ENCODE results near the gene CALCOCO1. TPM values are rescaled to one million over a fixed set of nuclear protein-coding genes. Genes with fewer than 3 reads are reported as not detected.

CALCOCO1 gene
- total and polyA plus RNA-seq, 10 of the 15 experiments (the other 5 are each of a cell fraction or from before 2014, with no cell fraction given): 2.8 to 55.9 (median 13.7) TPM

GRCh38 chr12:53727310-53728041 is at the start of gene CALCOCO1 (continued):
- TF ChIP-seq PML (IDR thresholded peaks at IDR 0.05; ENCODE audit: low read length) (no peak), BMI1 (IDR thresholded peaks at IDR 0.05; ENCODE audit: borderline replicate concordance) (no peak), HDGF (IDR thresholded peaks at IDR 0.05) (peak; percentile 88; the same call in 1 of the 2 replicates), ATF2 (IDR thresholded peaks at IDR 0.05; ENCODE audit: low read length) (no peak), SMC3 (IDR thresholded peaks at IDR 0.05; ENCODE audit: borderline replicate concordance, low read length) (no peak), HDAC6 (IDR thresholded peaks at IDR 0.05; ENCODE audit: unreplicated experiment) (no peak), CBX3 (IDR thresholded peaks at IDR 0.05; ENCODE audit: borderline replicate concordance, low read depth) (no peak), KLF5 (IDR thresholded peaks at IDR 0.05; ENCODE audit: partially characterized antibody) (peak; percentile 97), ZNF622 (IDR thresholded peaks at IDR 0.05) (no peak), BRCA1 (IDR thresholded peaks at IDR 0.05; ENCODE audit: low read depth, low read length) (no peak), CHD2 (IDR thresholded peaks at IDR 0.05; ENCODE audit: borderline replicate concordance, low read depth, low read length) (peak; percentile 94), RELA (IDR thresholded peaks at IDR 0.05; ENCODE audit: borderline replicate concordance, partially characterized antibody) (no peak), EGR1 (IDR thresholded peaks at IDR 0.05; ENCODE audit: borderline replicate concordance in 1 of 2, low read depth in 2 of 2, low read length in 2 of 2) (0 out of 3 replicates have a peak, but pooled peaks of 1 of the 2 experiments have one; percentile 20), SUZ12 (IDR thresholded peaks at IDR 0.05; ENCODE audit: unreplicated experiment) (no peak)
- TF ChIP-seq, protein P1, sequence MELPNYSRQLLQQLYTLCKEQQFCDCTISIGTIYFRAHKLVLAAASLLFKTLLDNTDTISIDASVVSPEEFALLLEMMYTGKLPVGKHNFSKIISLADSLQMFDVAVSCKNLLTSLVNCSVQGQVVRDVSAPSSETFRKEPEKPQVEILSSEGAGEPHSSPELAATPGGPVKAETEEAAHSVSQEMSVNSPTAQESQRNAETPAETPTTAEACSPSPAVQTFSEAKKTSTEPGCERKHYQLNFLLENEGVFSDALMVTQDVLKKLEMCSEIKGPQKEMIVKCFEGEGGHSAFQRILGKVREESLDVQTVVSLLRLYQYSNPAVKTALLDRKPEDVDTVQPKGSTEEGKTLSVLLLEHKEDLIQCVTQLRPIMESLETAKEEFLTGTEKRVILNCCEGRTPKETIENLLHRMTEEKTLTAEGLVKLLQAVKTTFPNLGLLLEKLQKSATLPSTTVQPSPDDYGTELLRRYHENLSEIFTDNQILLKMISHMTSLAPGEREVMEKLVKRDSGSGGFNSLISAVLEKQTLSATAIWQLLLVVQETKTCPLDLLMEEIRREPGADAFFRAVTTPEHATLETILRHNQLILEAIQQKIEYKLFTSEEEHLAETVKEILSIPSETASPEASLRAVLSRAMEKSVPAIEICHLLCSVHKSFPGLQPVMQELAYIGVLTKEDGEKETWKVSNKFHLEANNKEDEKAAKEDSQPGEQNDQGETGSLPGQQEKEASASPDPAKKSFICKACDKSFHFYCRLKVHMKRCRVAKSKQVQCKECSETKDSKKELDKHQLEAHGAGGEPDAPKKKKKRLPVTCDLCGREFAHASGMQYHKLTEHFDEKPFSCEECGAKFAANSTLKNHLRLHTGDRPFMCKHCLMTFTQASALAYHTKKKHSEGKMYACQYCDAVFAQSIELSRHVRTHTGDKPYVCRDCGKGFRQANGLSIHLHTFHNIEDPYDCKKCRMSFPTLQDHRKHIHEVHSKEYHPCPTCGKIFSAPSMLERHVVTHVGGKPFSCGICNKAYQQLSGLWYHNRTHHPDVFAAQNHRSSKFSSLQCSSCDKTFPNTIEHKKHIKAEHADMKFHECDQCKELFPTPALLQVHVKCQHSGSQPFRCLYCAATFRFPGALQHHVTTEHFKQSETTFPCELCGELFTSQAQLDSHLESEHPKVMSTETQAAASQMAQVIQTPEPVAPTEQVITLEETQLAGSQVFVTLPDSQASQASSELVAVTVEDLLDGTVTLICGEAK (IDR thresholded peaks at IDR 0.05; ENCODE audit: borderline replicate concordance): peak; percentile 79; the same call in 1 of the 2 replicates
- TF ChIP-seq, protein P2, sequence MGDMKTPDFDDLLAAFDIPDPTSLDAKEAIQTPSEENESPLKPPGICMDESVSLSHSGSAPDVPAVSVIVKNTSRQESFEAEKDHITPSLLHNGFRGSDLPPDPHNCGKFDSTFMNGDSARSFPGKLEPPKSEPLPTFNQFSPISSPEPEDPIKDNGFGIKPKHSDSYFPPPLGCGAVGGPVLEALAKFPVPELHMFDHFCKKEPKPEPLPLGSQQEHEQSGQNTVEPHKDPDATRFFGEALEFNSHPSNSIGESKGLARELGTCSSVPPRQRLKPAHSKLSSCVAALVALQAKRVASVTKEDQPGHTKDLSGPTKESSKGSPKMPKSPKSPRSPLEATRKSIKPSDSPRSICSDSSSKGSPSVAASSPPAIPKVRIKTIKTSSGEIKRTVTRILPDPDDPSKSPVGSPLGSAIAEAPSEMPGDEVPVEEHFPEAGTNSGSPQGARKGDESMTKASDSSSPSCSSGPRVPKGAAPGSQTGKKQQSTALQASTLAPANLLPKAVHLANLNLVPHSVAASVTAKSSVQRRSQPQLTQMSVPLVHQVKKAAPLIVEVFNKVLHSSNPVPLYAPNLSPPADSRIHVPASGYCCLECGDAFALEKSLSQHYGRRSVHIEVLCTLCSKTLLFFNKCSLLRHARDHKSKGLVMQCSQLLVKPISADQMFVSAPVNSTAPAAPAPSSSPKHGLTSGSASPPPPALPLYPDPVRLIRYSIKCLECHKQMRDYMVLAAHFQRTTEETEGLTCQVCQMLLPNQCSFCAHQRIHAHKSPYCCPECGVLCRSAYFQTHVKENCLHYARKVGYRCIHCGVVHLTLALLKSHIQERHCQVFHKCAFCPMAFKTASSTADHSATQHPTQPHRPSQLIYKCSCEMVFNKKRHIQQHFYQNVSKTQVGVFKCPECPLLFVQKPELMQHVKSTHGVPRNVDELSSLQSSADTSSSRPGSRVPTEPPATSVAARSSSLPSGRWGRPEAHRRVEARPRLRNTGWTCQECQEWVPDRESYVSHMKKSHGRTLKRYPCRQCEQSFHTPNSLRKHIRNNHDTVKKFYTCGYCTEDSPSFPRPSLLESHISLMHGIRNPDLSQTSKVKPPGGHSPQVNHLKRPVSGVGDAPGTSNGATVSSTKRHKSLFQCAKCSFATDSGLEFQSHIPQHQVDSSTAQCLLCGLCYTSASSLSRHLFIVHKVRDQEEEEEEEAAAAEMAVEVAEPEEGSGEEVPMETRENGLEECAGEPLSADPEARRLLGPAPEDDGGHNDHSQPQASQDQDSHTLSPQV (IDR thresholded peaks at IDR 0.05): no peak
- TF ChIP-seq, protein P3, sequence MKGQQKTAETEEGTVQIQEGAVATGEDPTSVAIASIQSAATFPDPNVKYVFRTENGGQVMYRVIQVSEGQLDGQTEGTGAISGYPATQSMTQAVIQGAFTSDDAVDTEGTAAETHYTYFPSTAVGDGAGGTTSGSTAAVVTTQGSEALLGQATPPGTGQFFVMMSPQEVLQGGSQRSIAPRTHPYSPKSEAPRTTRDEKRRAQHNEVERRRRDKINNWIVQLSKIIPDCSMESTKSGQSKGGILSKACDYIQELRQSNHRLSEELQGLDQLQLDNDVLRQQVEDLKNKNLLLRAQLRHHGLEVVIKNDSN (IDR thresholded peaks at IDR 0.05; ENCODE audit: borderline replicate concordance, extremely low read length, insufficient read depth, low read depth, low read length): no peak

All from GM12878 (cell line).